M059J (cell line): ENCODE results near the gene HABP2. TPM values are rescaled to one million over a fixed set of nuclear protein-coding genes. Genes with fewer than 3 reads are reported as not detected.

ENCODE experiments used
- DNase-seq: peaks from one replicate; pipeline ENCODE4 v3.0.0-alpha.2; 2012; ENCODE audit warnings: low read depth
- total RNA-seq: library from RNA; depleted of rRNA; stranded (reverse); fragments of >200 nt; shearing (Covaris generic); gene quantifications from 2 replicates; pipeline ENCODE4 v1.2.3, GENCODE V29; 2014

The HABP2 gene
- total RNA-seq, 1 experiment from 2014 or later: not detected

- DNase-seq: no peak
Measured at GRCh38 chr10:113557903-113558321, 5.1 kb downstream of the HABP2 start.

- no peak for DNase-seq
Measured at GRCh38 chr10:113560071-113560470, 7.2 kb downstream of the HABP2 start.

- DNase-seq: no peak
Measured at GRCh38 chr10:113561214-113561613, 8.4 kb downstream of the HABP2 start.

GRCh38 chr10:113562069-113562468, 9.2 kb downstream of the HABP2 start:
- no peak for DNase-seq

- DNase-seq: no peak
Measured at GRCh38 chr10:113562704-113563103, 9.9 kb downstream of the HABP2 start.

GRCh38 chr10:113563306-113564088, 10.6 kb downstream of the HABP2 start:
- peak; percentile 57 for DNase-seq

- DNase-seq: peak; percentile 21
Measured at GRCh38 chr10:113565364-113565763, 12.5 kb downstream of the HABP2 start.

- DNase-seq: no peak
Measured at GRCh38 chr10:113566888-113567287, 14.0 kb downstream of the HABP2 start.

- no peak for DNase-seq
Measured at GRCh38 chr10:113569576-113569975, 16.7 kb downstream of the HABP2 start.

- DNase-seq: no peak
Measured at GRCh38 chr10:113572520-113573290, 19.9 kb downstream of the HABP2 start.

- no peak for DNase-seq
Measured at GRCh38 chr10:113573368-113573767, 20.5 kb downstream of the HABP2 start.

- no peak for DNase-seq
Measured at GRCh38 chr10:113576852-113577251, 24.0 kb downstream of the HABP2 start.

- DNase-seq: no peak
Measured at GRCh38 chr10:113578773-113579172, 25.9 kb downstream of the HABP2 start.

GRCh38 chr10:113581092-113581491, 28.2 kb downstream of the HABP2 start:
- DNase-seq: no peak

GRCh38 chr10:113583571-113583970, 30.7 kb downstream of the HABP2 start:
- no peak for DNase-seq

- DNase-seq: peak; percentile 31
Measured at GRCh38 chr10:113585949-113586348, 33.1 kb downstream of the HABP2 start.

GRCh38 chr10:113589201-113589770, 36.4 kb downstream of the HABP2 start:
- no peak for DNase-seq

GRCh38 chr10:113590581-113590980, 37.7 kb downstream of the HABP2 start:
- DNase-seq: no peak

- DNase-seq: no peak
Measured at GRCh38 chr10:113592380-113592779, 39.5 kb downstream of the HABP2 start.

- DNase-seq: no peak
Measured at GRCh38 chr10:113594652-113595051, 41.8 kb downstream of the HABP2 start.

- no peak for DNase-seq
Measured at GRCh38 chr10:113600569-113600968, 47.7 kb downstream of the HABP2 start.

GRCh38 chr10:113603057-113603777, 50.4 kb downstream of the HABP2 start:
- DNase-seq: no peak
